ENCODE data around the gene ZSCAN26.

GRCh38 chr6:28239636-28240035, 27.3 kb upstream of the ZSCAN26 start:
- TF ChIP-seq CTCF (IDR thresholded peaks at IDR 0.05): no peak
- TF ChIP-seq POLR2A (IDR thresholded peaks at IDR 0.05): no peak
